Endothelial cell (in vitro differentiated cells): ENCODE results near the gene IL21R. TPM values are rescaled to one million over a fixed set of nuclear protein-coding genes. Genes with fewer than 3 reads are reported as not detected.

Experiments used
- DNase-seq: peaks from one replicate; pipeline ENCODE4 v3.0.0; 2021; ENCODE audit warnings: low spot score
- H3K27ac Mint-ChIP-seq: one replicate; pipeline ENCODE4 v1.8.0; 2021; ENCODE audit warnings: mixed read lengths, inconsistent platforms; ENCODE audit not compliant: unreplicated experiment
- H3K27me3 Mint-ChIP-seq: one replicate; pipeline ENCODE4 v1.8.0; 2021; ENCODE audit warnings: mild to moderate bottlenecking, moderate library complexity, mixed read lengths, inconsistent platforms; ENCODE audit not compliant: unreplicated experiment
- H3K36me3 Mint-ChIP-seq: one replicate; pipeline ENCODE4 v1.8.0; 2021; ENCODE audit warnings: mild to moderate bottlenecking, low read depth, mixed read lengths, inconsistent platforms; ENCODE audit not compliant: unreplicated experiment
- H3K4me1 Mint-ChIP-seq: one replicate; pipeline ENCODE4 v1.8.0; 2021; ENCODE audit warnings: mild to moderate bottlenecking, mixed read lengths, inconsistent platforms; ENCODE audit not compliant: unreplicated experiment
- H3K4me3 Mint-ChIP-seq: one replicate; pipeline ENCODE4 v1.8.0; 2021; ENCODE audit warnings: mild to moderate bottlenecking, mixed read lengths, inconsistent platforms; ENCODE audit not compliant: unreplicated experiment
- H3K9me3 Mint-ChIP-seq: one replicate; pipeline ENCODE4 v1.8.0; 2021; ENCODE audit warnings: mixed read lengths, inconsistent platforms; ENCODE audit not compliant: unreplicated experiment
- CTCF ChIP-seq: fragments of 200-600 bp; sonication (generic); IDR thresholded peaks from one replicate; pipeline ENCODE4 v1.5.0; 2021; ENCODE audit warnings: antibody characterized with exemption; ENCODE audit not compliant: unreplicated experiment
- total RNA-seq: library from RNA; stranded (reverse); fragmentation: NEBNext Ultra II Directional; extraction: Animal tissue kit (Norgen Biotek cat#: 25700); gene quantifications from one replicate; pipeline ENCODE4 v1.2.1, GENCODE V29; 2021; ENCODE audit not compliant: unreplicated experiment

IL21R gene
- total RNA-seq, 1 donor from 2014 or later = not detected

- no peaks in the 10 kb centered on the region for H3K36me3 Mint-ChIP-seq
- DNase-seq = peak; percentile 1
- TF ChIP-seq CTCF = no peak
- no peak overlapping the region for H3K4me3 Mint-ChIP-seq
- H3K4me1 Mint-ChIP-seq = no peaks in the 10 kb centered on the region
- no peaks in the 10 kb centered on the region for H3K27me3 Mint-ChIP-seq
- H3K27ac Mint-ChIP-seq = no peak overlapping the region
- no peaks in the 10 kb centered on the region for H3K9me3 Mint-ChIP-seq
Observed at GRCh38 chr16:27428026-27428785, 26.2 kb downstream of the IL21R start.

- Mint-ChIP-seq H3K27ac (no peak overlapping the region), H3K9me3 (no peaks in the 10 kb centered on the region), H3K4me3 (no peak overlapping the region), H3K27me3 (no peaks in the 10 kb centered on the region), H3K36me3 (no peaks in the 10 kb centered on the region), H3K4me1 (peaks cover 3% of the 10 kb centered on the region)
- no peak for DNase-seq
- TF ChIP-seq CTCF = no peak
Observed at GRCh38 chr16:27429330-27429871, 27.4 kb downstream of the IL21R start.

- Mint-ChIP-seq H3K27ac (no peak overlapping the region), H3K4me3 (no peak overlapping the region), H3K4me1 (peaks cover 3% of the 10 kb centered on the region), H3K9me3 (no peaks in the 10 kb centered on the region), H3K36me3 (no peaks in the 10 kb centered on the region), H3K27me3 (no peaks in the 10 kb centered on the region)
- no peak for TF ChIP-seq CTCF
- peak; percentile 0 for DNase-seq
Observed at GRCh38 chr16:27429981-27430441, 28.0 kb downstream of the IL21R start.

GRCh38 chr16:27430512-27430911 lies 28.5 kb downstream of the IL21R start:
- no peak overlapping the region for H3K27ac Mint-ChIP-seq
- DNase-seq = peak; percentile 1
- no peaks in the 10 kb centered on the region for H3K36me3 Mint-ChIP-seq
- no peak for TF ChIP-seq CTCF
- H3K4me1 Mint-ChIP-seq = peaks cover 3% of the 10 kb centered on the region
- no peaks in the 10 kb centered on the region for H3K9me3 Mint-ChIP-seq
- no peak overlapping the region for H3K4me3 Mint-ChIP-seq
- no peaks in the 10 kb centered on the region for H3K27me3 Mint-ChIP-seq

GRCh38 chr16:27430923-27431484 lies 29.0 kb downstream of the IL21R start:
- Mint-ChIP-seq H3K4me1 (peaks cover 3% of the 10 kb centered on the region), H3K9me3 (no peaks in the 10 kb centered on the region), H3K27me3 (no peaks in the 10 kb centered on the region), H3K4me3 (no peak overlapping the region), H3K27ac (no peak overlapping the region), H3K36me3 (no peaks in the 10 kb centered on the region)
- DNase-seq = peak; percentile 19
- TF ChIP-seq CTCF = no peak
